Tibial nerve (tissue), 4 donors: ENCODE results near the gene APBB1. TPM values are rescaled to one million over a fixed set of nuclear protein-coding genes. Genes with fewer than 3 reads are reported as not detected.
A peak's percentile ranks its signal among the peaks of the same experiment; 100 is the strongest.

Source experiments
- DNase-seq, 2 donors: peaks; one replicate each; pipeline ENCODE4 v3.0.0-alpha.2; 2019; ENCODE audit warnings: low spot score in 2 of 2
- H3K27ac ChIP-seq, 4 donors: fragments of 200-600 bp; sonication (generic) in 3 of 4; one replicate each; pipeline ENCODE4 v1.5.1; 2017 to 2019; ENCODE audit warnings: mild to moderate bottlenecking in 1 of 4
- H3K27me3 ChIP-seq, 2 donors: fragments of 200-600 bp; sonication (generic) in 1 of 2; one replicate each; pipeline versions ENCODE4 v1.5.1 to v1.6.0; 2017 to 2019
- H3K36me3 ChIP-seq, 3 donors: fragments of 200-600 bp; sonication (generic); one replicate each; pipeline ENCODE4 v1.5.1; 2018 to 2019
- H3K4me1 ChIP-seq, 4 donors: fragments of 200-600 bp; sonication (generic) in 3 of 4; one replicate each; pipeline ENCODE4 v1.5.1; 2017 to 2019
- H3K4me3 ChIP-seq, 4 donors: fragments of 200-600 bp; sonication (generic) in 3 of 4; one replicate each; pipeline ENCODE4 v1.5.1; 2017 to 2019; ENCODE audit warnings: mild to moderate bottlenecking in 1 of 4, moderate library complexity in 1 of 4
- H3K9me3 ChIP-seq, 4 donors: fragments of 200-600 bp; sonication (generic) in 3 of 4; one replicate each; pipeline ENCODE4 v1.5.1; 2017 to 2019
- EP300 ChIP-seq, 2 donors: sonication (generic); formaldehyde crosslinking; IDR thresholded peaks; one replicate each; pipeline ENCODE4 v1.6.1; 2017; ENCODE audit warnings: antibody characterized with exemption in 2 of 2, mild to moderate bottlenecking in 1 of 2
- POLR2A ChIP-seq, 2 donors: fragments of 450-650 bp; IDR thresholded peaks; one replicate each; pipeline ENCODE4 v1.6.1; 2017; ENCODE audit warnings: antibody characterized with exemption in 2 of 2, mild to moderate bottlenecking in 2 of 2, moderate library complexity in 2 of 2
- WGBS, 2 donors: methylation state at CpG; one replicate each; pipeline ENCODE4 v1.1.5; 2018; 5-methylcytosine and 5-hydroxymethylcytosine counted together
- total RNA-seq, 4 donors: library from RNA; depleted of rRNA; stranded (reverse); fragments of >200 nt; gene quantifications; one replicate each; pipeline ENCODE4 v1.1.0, GENCODE V29; 2016
- TF ChIP-seq, protein P1 (sequence below), 5 experiments: fragments of 200-600 bp in 3 of 5; fragments of 450-650 bp in 2 of 5; sonication (generic) in 3 of 5; IDR thresholded peaks; one replicate each; pipeline ENCODE4 v1.5.1; 2016 to 2019; ENCODE audit warnings: antibody characterized with exemption in 5 of 5, mild to moderate bottlenecking in 3 of 5, moderate library complexity in 2 of 5

The APBB1 gene
- total RNA-seq, 4 donors from 2014 or later, result 56.1 to 67.6 (median 62.8) TPM

GRCh38 chr11:6401464-6401863 is 17.4 kb downstream of the APBB1 start:
- H3K36me3 ChIP-seq, result peaks cover 0 to 86% (median 8%) of the 10 kb centered on the region in 3 donors
- TF ChIP-seq POLR2A (IDR thresholded peaks at IDR 0.05) (no peak), EP300 (IDR thresholded peaks at IDR 0.05) (no peak)
- TF ChIP-seq, protein P1, sequence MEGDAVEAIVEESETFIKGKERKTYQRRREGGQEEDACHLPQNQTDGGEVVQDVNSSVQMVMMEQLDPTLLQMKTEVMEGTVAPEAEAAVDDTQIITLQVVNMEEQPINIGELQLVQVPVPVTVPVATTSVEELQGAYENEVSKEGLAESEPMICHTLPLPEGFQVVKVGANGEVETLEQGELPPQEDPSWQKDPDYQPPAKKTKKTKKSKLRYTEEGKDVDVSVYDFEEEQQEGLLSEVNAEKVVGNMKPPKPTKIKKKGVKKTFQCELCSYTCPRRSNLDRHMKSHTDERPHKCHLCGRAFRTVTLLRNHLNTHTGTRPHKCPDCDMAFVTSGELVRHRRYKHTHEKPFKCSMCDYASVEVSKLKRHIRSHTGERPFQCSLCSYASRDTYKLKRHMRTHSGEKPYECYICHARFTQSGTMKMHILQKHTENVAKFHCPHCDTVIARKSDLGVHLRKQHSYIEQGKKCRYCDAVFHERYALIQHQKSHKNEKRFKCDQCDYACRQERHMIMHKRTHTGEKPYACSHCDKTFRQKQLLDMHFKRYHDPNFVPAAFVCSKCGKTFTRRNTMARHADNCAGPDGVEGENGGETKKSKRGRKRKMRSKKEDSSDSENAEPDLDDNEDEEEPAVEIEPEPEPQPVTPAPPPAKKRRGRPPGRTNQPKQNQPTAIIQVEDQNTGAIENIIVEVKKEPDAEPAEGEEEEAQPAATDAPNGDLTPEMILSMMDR (IDR thresholded peaks at IDR 0.05), result no peak
- DNase-seq, result no peak
- H3K9me3 ChIP-seq, result no peaks in the 10 kb centered on the region
- H3K4me3 ChIP-seq, result no peak overlapping the region
- WGBS, 2 donors, result 88 to 91% methylated on average over 7 of the region's 7 CpGs
- H3K27me3 ChIP-seq, result no peaks in the 10 kb centered on the region
- H3K27ac ChIP-seq, result peak overlapping the region in 1 of 4 donors; percentile 29
- peaks cover 0 to 16% (median 10%) of the 10 kb centered on the region in 4 donors for H3K4me1 ChIP-seq

DNA sequence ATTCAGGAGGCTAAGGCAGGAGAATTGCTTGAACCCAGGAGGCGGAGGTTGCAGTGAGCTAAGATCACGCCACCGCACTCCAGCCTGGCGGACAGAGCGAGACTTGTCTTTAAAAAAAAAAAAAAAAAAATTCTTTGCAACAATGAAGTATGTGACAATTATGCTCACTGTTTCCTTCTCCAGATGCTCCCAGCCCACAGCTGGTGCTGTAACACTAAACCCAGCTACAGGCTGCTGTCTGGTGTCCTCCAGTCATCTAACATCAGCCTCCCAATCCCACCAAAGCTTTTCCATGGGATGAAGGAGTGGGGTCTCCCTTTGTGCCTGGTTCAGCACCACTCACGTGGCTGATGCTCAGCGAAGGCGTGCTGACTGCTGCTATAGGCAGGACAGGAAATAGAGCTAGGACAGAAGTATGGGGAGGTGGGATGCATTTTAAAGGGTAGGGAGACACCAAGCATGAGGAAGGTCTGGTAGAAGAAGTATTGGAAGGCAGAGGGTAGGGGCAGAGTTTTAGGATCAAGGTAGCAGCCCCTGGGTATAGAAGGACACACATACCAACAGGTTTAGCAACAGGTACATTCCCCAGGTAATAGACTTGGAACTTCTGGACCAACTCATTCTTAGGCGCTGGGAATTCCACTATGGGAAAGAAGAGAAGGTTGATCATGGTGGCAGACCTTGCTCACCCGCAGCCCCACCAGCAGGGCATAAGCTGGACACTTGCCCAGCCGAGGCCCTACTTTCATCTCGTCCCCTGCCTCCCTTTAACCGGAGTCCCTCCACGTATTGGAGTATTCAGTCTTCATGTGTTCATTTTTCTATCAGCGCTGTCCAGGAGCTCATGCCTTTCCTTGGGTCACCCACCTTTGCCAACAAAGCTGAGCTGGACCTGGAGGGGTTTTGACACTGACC is 18.2 kb downstream of the APBB1 start:
- H3K4me3 ChIP-seq, result no peak overlapping the region
- H3K4me1 ChIP-seq, result peaks cover 0 to 16% (median 10%) of the 10 kb centered on the region in 4 donors
- TF ChIP-seq, protein P1 (IDR thresholded peaks at IDR 0.05), result no peak
- TF ChIP-seq POLR2A (IDR thresholded peaks at IDR 0.05), result no peak
- peaks cover 0 to 89% (median 8%) of the 10 kb centered on the region in 3 donors for H3K36me3 ChIP-seq
- WGBS, 2 donors, result 91 to 92% methylated on average over 15 of the region's 15 CpGs
- H3K9me3 ChIP-seq, result no peaks in the 10 kb centered on the region
- H3K27me3 ChIP-seq, result no peaks in the 10 kb centered on the region
- no peak for DNase-seq
- peak overlapping the region in 1 of 4 donors; percentile 29 for H3K27ac ChIP-seq

DNA sequence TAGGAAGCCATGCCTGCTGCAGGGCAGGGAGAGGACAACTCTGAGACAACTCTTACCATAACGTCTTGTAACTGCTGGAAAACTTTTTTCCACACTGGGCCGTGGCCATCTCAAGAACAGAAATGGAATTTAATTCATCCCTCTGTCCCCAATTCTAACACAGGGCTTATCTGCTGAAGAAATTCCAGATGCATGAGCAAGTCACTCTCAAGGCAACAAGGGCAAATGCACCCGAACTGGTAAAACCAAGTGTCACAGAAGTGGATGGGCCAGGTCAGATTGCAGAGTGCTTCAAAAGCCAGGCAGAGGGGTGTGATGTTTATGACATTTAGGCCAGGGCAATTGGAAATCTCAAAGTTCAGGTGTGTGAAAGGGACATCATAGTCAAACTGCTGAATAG is 21.3 kb downstream of the APBB1 start:
- no peaks in the 10 kb centered on the region for H3K9me3 ChIP-seq
- H3K36me3 ChIP-seq, result peaks cover 0 to 92% (median 8%) of the 10 kb centered on the region in 3 donors
- DNase-seq, result no peak
- H3K4me1 ChIP-seq, result peaks cover 0 to 12% (median 2%) of the 10 kb centered on the region in 4 donors
- H3K27ac ChIP-seq, result no peak overlapping the region
- H3K27me3 ChIP-seq, result no peaks in the 10 kb centered on the region
- WGBS, 2 donors, result 38 to 44% methylated on average over 3 of the region's 3 CpGs
- H3K4me3 ChIP-seq, result no peak overlapping the region
- no peak for TF ChIP-seq EP300 (IDR thresholded peaks at IDR 0.05)

GRCh38 chr11:6397156-6397555 is 21.7 kb downstream of the APBB1 start:
- Histone ChIP-seq H3K27ac (no peak overlapping the region), H3K36me3 (peaks cover 0 to 89% (median 8%) of the 10 kb centered on the region in 3 donors), H3K4me3 (no peak overlapping the region), H3K4me1 (peaks cover 0 to 11% (median 3%) of the 10 kb centered on the region in 4 donors), H3K9me3 (no peaks in the 10 kb centered on the region), H3K27me3 (no peaks in the 10 kb centered on the region)
- WGBS, 2 donors, result 21 to 31% methylated on average over 1 of the region's 1 CpG
- DNase-seq, result no peak
- TF ChIP-seq POLR2A (IDR thresholded peaks at IDR 0.05), result no peak
- TF ChIP-seq EP300 (IDR thresholded peaks at IDR 0.05), result no peak
- TF ChIP-seq, protein P1 (IDR thresholded peaks at IDR 0.05), result no peak

GRCh38 chr11:6395470-6396060 is 23.3 kb downstream of the APBB1 start:
- Histone ChIP-seq H3K36me3 (peaks cover 0 to 79% (median 8%) of the 10 kb centered on the region in 3 donors), H3K4me1 (peaks cover 0 to 20% (median 12%) of the 10 kb centered on the region in 4 donors), H3K27me3 (no peaks in the 10 kb centered on the region), H3K9me3 (no peaks in the 10 kb centered on the region), H3K4me3 (no peak overlapping the region), H3K27ac (no peak overlapping the region)
- no peak for TF ChIP-seq EP300 (IDR thresholded peaks at IDR 0.05)
- no peak for TF ChIP-seq POLR2A (IDR thresholded peaks at IDR 0.05)
- TF ChIP-seq, protein P1 (IDR thresholded peaks at IDR 0.05), result no peak
- WGBS, 2 donors, result 73 to 79% methylated on average over 13 to 15 of the region's 16 CpGs
- DNase-seq, result no peak
